Stimulated activated CD8-positive, alpha-beta memory T cell treated with anti-CD3 and anti-CD28 coated beads, Interleukin-7, amount 100 ng/mL, for 4 hours (primary cell): ENCODE measurements around the gene PPIE.
"Not testable (repeated sequence)": the region's sequence is repeated elsewhere in the genome, so short reads cannot be mapped to it uniquely, and the experiment has no call there.

Source experiments
- DNase-seq, 2 donors: peaks; one replicate each; pipeline ENCODE4 v3.0.0-alpha.2; 2020; ENCODE audit warnings: low read depth in 2 of 2

PPIE gene

DNA sequence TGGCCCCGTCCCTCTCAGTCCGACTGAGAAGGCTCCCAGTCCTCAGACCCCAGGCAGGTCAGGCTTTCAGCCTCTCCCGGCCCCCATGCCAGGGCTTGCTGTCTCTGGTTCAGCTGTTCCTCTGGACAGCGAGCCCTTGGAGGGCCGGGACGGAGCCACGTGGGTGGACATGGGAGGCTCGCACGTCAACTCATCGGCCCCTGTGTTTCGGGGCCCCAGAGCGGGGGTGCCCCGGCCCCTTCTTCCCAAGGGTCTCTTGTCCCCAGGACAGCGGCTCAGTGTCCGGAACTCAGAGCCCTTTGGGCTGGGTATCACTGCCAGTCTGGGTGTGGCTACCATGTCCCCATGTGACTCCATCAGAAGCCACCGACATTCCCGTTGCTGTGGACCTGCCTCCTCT lies 39.2 kb downstream of the PPIE start:
- DNase-seq: not testable (repeated sequence)

- DNase-seq: not testable (repeated sequence)
Measured at GRCh38 chr1:39778463-39779099, 39.9 kb downstream of the PPIE start.

DNA sequence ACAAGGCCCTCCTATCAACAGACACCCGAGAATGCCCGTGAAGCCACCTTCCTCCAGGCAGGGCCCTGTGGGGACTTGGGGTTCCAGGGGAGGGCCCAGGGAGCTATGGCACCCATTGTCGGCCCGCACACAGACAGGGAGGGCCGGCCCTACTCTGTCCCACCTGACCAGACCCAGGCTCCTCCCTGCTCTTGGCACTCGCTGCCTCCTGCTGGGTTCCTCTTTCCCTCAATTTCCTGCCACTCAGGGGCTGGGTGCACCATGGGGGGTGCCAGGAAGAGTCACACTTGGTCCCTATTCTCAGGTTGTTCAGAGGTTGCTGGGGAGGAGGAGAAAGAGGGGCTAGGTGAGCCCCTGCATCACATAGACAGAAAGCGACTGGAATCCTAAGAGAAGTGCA lies 40.5 kb downstream of the PPIE start:
- no peak for DNase-seq

- no peak for DNase-seq
Measured at GRCh38 chr1:39779821-39780220, 41.1 kb downstream of the PPIE start.

DNA sequence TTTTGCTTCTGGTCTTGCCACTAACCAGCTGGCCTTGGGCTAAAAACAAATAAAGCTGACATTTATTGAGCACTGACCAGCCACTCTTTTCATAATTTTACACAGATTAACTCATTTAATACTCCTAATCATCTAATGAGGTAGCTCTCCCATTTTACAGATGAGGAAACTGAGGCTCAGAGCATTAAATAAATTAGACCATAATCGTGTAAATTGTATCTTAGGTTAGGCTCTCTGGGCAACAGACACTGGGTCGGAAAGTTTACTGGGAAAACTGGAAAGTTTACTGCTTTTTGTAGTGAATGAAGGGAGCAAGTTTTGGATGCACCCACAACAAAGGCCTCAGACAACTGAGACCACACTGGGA lies 42.6 kb downstream of the PPIE start:
- DNase-seq: no peak

DNA sequence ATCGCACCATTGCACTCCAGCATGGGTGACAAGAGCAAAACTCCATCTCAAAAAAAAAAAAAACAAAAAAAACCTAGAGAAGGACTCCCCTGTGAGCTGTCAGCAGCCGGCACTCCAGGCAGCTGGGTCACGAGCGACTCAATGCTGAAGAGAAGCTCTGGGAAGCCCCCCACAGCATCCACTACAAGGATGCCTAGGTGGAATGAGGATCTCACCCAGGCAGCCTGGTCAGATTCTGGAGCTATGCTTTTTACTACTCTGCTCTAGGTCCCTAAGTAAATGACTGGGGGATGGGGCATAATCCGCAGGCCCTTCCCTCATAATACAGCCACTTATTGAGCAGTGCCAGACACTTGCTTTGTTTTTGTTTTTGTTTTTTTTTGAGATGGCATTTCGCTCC lies 43.4 kb downstream of the PPIE start:
- no peak for DNase-seq

GRCh38 chr1:39782685-39783084 lies 44.0 kb downstream of the PPIE start:
- DNase-seq: not testable (repeated sequence)

DNA sequence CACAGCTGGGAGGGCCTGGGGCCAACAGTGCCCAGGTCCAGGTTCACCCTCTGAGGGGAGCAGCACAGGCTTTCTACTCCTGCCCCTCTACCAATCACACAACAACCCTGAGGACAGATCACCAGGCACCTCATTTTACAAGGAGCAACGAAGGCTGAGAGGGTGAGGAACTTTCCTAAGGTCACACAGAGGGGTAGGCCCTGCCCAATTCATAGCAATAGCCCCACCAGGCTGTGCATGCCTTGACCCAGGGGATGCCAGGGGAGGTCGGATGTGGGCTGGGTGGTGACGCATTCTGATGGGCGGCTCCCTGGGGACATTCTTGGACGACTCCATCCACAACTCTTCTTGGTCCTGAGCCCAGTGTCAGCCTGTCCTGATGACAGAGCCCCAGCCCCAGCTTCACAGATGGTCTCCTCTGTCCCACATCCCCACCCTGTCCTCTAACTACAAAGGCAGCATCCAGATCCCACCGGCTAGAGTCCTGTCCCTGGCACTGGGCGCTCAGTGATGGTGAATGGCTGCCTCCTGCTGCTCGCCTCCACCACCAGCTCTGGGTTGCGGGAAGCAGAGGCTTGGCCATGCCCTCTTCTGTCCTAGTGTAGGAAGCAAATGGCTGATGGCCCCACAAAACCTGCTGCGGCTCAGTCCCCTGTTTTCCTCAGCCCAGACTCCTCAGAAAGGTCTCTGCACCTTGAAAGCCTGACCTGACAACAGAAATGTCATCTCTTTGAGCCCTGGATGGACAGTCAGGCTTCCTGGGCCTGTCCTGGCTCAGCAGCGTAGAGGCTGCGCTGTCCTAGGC lies 47.8 kb downstream of the PPIE start:
- DNase-seq: not testable (repeated sequence)

DNA sequence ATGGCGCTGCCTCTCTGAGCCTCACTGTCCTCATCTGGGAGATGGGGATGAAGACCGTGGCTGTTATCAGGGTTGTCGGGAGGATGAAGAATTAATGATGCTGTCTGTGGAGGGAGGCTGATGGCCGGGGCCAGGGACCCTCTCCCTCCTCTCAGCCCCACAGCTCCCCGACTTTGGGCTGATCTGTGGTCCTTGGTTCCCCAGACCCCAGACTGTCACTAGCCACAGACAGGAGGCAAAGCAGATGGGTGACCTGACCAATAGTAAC lies 48.4 kb downstream of the PPIE start:
- DNase-seq: not testable (repeated sequence)

GRCh38 chr1:39787468-39787867 lies 48.8 kb downstream of the PPIE start:
- DNase-seq: no peak

DNA sequence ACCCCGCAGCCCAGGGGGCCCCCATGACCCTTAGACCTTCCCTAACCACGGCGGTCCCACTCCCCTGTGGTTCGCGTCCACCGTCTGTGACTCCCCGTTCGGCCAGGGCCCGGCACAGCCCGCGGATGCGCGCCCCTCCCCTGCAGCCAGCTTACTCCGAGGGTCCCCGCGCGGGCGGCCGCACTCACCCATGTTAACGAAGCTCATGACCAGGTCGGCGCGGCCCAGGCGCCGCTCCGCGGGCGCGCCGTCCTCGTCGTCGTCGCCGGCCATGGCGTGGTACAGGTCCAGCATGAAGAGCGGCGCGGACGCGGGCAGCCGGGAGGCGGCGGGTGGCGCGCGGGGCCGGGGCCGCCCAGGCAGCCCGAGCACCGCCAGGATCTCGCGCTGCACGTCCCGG lies 49.3 kb downstream of the PPIE start:
- not testable (repeated sequence) for DNase-seq

GRCh38 chr1:39788426-39788757 lies 49.7 kb downstream of the PPIE start:
- DNase-seq: no peak

GRCh38 chr1:39788758-39789570 lies 50.3 kb downstream of the PPIE start, which contains the start of gene BMP8B:
Gene BMP8B, minus strand, starts transcription at chr1:39788865. Its CDS starts 380 bp downstream, at chr1:39788485.
- DNase-seq: peak; percentile 0 to 43

DNA sequence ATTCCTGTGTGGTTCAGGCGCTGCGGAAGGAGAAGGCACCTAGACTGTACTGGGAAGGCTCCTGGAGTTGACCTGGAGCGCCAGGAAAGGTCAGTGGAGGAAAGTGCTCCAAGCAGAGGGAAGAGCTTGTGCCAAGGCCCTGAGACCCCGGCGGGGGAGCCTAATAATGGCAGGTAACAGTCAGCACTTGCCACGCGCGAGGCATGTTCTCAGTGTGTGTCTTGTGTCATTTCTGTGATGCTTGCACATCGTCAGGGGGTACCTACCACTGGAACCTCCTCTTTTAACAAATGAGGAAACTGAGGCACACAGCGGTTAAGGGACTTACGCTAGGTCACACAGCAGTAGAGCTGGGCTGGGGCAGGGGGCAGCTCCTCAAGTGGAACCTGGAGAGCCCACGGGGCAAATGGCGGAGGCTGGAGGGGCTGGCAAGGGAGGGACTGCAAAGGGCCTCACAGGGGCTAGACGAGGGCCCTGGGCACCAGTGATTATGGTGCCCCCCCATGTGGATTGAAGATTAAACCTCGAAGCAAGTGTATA lies 51.0 kb downstream of the PPIE start:
- DNase-seq: no peak

DNA sequence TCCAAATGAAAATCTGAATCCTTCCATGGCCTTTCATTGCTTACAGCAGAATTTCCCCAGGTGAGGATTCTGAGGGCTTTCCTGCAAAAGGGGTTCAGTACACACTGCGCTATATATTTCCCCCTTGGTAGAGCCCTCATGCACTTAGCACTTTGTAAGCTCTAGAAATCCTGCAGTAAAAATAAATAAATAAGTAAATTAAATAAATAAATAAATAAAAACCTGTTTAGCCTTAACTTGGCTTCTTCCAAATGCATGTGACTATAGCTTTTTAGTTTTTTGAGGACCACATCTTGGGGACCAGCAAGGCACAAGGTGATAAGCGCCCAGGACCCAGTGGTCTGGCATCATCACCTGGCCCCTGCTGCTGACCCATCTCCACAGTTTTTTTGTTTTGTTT lies 53.2 kb downstream of the PPIE start:
- no peak for DNase-seq

DNA sequence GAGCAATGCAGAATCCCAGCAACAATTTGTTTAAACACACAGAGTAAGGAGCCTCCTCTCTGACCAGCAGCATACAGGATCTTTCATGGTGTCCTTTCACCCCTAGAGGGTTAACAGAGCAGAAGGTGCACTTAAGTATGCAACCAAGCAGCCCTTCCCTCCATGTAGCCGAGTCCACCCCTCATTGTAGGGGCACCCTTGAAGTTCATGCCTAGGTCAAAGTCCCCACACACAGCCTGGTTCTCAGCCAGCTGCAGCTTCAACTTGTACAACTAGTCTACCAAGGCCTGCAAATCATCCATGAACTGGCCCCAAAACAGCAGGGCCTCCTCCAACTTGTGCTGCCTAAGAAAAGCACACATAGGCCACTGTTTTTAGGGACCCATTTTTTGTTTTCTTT lies 57.0 kb downstream of the PPIE start:
- DNase-seq: no peak

DNA sequence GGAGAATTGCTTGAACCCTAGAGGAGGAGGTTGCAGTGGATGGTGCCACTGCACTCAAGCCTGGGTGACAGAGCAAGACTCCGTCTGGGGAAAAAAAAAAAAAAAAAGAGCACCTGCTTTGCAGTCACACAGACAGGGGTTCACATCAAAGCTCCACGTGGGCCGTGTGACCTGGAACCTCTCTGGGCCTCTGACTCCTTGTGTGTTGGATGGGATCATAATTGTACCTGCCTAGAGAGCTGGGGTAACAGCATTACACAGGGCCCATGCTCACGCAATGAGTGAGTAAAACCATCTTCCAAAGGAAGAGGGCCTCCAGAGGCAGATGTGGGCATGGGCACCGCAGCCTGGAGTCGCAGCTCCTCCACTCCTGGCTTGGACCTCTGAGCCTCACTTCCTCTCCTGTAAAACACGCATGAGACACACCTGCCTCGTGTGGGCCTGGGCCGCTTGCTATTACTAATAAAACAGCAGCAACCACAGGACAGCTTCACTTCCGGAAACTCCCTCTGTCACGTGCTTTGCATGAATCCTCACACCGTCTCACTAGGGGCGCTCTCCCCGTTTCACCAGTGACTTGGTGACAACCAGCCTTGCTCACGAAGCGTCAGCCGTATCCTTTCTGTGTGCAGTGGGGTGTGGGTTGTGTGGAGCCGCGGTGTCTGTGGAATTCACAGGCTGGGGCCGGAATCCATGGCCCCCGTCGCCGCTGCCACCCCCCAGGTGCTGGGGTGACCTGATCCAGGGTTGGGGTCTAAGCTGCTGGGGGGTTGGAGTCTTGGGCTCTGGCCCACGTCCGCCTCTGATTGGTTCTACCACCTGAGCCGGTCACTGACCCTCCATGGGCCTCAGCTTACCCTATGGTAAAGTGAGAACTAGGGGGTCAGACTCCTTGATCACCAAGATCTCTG lies 60.4 kb downstream of the PPIE start:
- DNase-seq: peak; percentile 83 to 88

DNA sequence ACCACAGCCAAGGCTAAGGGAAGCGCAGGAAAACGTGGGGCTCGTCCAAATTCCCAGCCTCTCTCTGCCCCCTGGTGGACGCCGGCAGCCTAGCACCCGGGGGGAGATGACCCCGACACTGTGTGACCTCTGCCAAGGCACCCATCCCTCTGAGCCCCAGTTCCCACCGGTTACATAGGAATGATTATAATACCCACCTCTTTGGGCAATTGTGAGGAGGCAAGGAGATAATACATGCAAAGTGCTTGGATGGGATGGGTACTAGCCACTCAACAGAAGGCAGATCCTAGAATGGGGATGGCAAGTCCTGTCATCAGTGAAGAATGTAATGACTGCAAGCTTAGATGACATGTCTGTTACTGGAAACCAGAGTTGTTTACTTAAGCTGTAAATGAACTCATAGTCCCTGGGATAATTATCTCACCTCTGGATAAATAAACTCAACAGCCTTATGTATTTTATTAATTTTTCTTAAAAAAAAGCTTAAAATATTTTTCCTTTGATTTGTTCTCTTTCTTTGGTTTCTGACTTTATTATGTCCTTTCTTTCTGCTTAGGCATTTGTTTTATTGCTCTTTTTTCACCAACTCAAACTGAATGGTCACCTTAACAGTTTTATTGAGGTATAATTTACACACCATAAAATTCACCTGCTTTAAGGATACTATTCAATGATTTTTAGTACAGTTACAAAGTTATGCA lies 61.2 kb downstream of the PPIE start:
- DNase-seq: peak; percentile 27 to 55

DNA sequence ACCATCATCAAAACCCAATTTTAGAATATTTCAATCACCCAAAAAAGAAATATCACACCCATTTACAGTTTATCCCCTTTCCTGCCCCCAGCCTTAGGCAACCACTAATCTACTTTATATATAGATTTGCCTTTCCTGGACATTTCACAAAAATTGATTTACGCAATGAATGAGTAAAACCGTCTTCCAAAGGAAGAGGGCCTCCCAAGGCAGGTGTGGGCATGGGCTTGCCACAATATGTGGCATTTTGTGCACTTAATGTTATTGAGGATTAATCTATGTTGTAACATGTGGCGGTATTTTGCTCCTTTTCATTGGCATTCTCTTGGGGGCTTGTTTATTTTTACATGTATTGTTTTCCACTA lies 61.8 kb downstream of the PPIE start:
- DNase-seq: no peak

DNA sequence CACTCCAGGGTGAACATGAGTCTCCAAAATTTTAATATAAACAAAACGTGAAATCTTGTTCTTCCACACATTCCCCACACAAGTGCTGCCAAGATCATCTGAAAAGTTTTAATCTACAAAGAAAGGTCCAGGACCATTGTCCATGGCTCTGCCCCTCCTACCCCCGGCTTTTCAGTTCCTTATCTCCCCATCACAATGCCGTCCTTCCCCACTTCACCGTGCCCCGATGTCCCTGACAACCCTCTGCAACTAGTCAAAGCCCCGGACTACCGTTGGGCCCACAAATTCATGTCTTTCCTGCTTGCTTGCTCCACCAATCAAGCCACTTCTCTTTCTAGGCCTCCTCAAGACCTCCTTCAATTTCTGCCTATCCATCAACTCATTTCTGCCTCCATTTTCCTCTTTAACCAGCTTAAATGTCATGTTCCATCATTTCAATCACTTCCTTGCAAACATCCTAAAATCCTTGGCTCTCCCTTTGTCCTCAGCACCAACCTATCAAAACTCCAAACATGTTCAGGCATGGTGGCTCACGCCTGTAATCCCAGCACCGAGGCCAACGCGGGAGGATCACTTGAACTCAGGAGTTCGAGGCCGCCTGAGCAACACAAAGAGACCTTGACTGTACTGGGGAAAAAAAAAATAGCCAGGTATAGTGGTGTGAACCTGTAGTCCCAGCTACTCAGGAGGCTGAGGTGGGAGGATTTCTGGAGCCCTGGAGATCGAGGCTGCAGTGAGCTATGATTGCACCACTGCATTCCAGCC lies 64.0 kb downstream of the PPIE start:
- no peak for DNase-seq
